Measurements from ENCODE around the gene AUH.

Gene AUH

GRCh38 chr9:91289244-91289643 is 72.5 kb downstream of the AUH start:
- peak; percentile 10 to 37 (median 31) for DNase-seq

- peak in 2 of 4 experiments; percentile 7 to 11 for DNase-seq
These were observed 75.9 kb downstream of the AUH start for GRCh38 chr9:91285729-91286353.

- DNase-seq, result no peak
These were observed 79.4 kb downstream of the AUH start for GRCh38 chr9:91282292-91282691.

- DNase-seq, result no peak
These were observed 82.2 kb downstream of the AUH start for GRCh38 chr9:91279296-91280204.

- DNase-seq, result no peak
These were observed 85.2 kb downstream of the AUH start for GRCh38 chr9:91276513-91276912.

- no peak for DNase-seq
These were observed 86.1 kb downstream of the AUH start for GRCh38 chr9:91275655-91276054.

GRCh38 chr9:91274949-91275492 is 86.7 kb downstream of the AUH start:
- no peak for DNase-seq

- DNase-seq, result peak; percentile 17 to 62 (median 37)
These were observed 87.7 kb downstream of the AUH start for GRCh38 chr9:91273853-91274552.

GRCh38 chr9:91271156-91271555 is 90.6 kb downstream of the AUH start:
- DNase-seq, result no peak

- DNase-seq, result no peak
These were observed 91.7 kb downstream of the AUH start for GRCh38 chr9:91269907-91270491.

GRCh38 chr9:91266448-91266847 is 95.3 kb downstream of the AUH start:
- DNase-seq, result no peak

GRCh38 chr9:91265514-91265913 is 96.2 kb downstream of the AUH start:
- DNase-seq, result no peak

- DNase-seq, result peak; percentile 52 to 75 (median 64)
These were observed 100.3 kb downstream of the AUH start for GRCh38 chr9:91261417-91261816.

- DNase-seq, result no peak
These were observed 102.6 kb downstream of the AUH start for GRCh38 chr9:91259162-91259561.

GRCh38 chr9:91258451-91258850 is 103.3 kb downstream of the AUH start:
- peak; percentile 50 to 89 (median 70) for DNase-seq

GRCh38 chr9:91256235-91256634 is 105.5 kb downstream of the AUH start:
- no peak for DNase-seq

GRCh38 chr9:91255327-91255726 is 106.4 kb downstream of the AUH start:
- no peak for DNase-seq

- DNase-seq, result no peak
These were observed 108.2 kb downstream of the AUH start for GRCh38 chr9:91253488-91253887.

- DNase-seq, result no peak
These were observed 113.0 kb downstream of the AUH start for GRCh38 chr9:91248707-91249106.

- no peak for DNase-seq
These were observed 114.4 kb downstream of the AUH start for GRCh38 chr9:91247278-91247677.

GRCh38 chr9:91246846-91247245 is 114.9 kb downstream of the AUH start:
- DNase-seq, result no peak

- no peak for DNase-seq
These were observed 116.0 kb downstream of the AUH start for GRCh38 chr9:91245431-91246313.
